ENCODE measurements around the gene HBEGF. TPM values are rescaled to one million over a fixed set of nuclear protein-coding genes. Genes with fewer than 3 reads are reported as not detected.

Gene HBEGF
- total and polyA plus RNA-seq, 8 donors: 1.2 to 39.8 (median 13.4) TPM

DNA sequence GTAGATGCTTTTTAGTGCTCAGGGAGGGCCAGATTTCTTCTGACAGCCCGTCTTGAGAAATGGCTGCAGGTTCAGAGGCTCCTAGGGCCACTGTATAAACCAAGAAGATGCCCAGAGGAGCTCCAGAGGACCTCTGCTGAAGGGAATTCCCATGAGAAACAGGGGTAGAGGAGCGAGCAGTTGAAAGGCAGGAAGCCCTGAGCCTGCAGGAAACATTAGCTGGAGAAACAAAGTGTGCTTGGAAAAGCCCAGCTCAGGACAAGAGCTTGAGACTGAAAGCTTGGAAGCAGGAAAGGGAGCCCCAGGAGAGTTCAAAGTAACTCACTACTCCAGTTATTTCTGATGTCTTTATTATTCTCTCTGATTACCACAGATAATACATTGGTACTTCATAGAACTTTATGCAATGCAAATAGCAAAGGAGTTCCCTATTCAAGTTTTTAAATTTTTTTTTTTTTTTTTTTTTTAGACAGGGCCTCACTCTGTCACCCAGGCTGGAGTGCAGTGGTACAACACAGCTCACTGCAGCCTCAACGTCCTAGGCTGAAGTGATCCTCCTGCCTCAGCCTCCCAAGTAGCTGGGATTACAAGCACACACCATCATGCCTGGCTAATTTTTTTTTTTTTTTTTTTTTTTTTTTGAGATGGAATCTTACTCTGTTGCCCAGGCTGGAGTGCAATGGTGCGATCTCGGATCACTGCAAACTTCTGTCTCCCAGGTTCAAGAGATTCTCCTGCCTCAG, 16.5 kb downstream of the HBEGF start:
- Histone ChIP-seq H3K4me3 (no peak overlapping the region), H3K27ac (peak overlapping the region in 4 of 5 donors; percentile 5 to 58 (median 27)), H3K4me1 (peaks cover 27 to 71% (median 49%) of the 10 kb centered on the region in 4 donors), H3K9me3 (no peaks in the 10 kb centered on the region), H3K27me3 (no peaks in the 10 kb centered on the region), H3K36me3 (peaks cover 7 to 25% (median 23%) of the 10 kb centered on the region in 4 donors)
- WGBS, 5 donors: 57 to 79% (median 62%) methylated on average over 5 of the region's 5 CpGs
- DNase-seq: no peak
- intact Hi-C loops (cut with DNase I; ENCODE audit: low total_unique reads): no loop called here
- TF ChIP-seq POLR2A (IDR thresholded peaks at IDR 0.05): no peak
- TF ChIP-seq EP300 (IDR thresholded peaks at IDR 0.05): no peak
- TF ChIP-seq POLR2AphosphoS5 (IDR thresholded peaks at IDR 0.05): no peak
- TF ChIP-seq, protein P1, sequence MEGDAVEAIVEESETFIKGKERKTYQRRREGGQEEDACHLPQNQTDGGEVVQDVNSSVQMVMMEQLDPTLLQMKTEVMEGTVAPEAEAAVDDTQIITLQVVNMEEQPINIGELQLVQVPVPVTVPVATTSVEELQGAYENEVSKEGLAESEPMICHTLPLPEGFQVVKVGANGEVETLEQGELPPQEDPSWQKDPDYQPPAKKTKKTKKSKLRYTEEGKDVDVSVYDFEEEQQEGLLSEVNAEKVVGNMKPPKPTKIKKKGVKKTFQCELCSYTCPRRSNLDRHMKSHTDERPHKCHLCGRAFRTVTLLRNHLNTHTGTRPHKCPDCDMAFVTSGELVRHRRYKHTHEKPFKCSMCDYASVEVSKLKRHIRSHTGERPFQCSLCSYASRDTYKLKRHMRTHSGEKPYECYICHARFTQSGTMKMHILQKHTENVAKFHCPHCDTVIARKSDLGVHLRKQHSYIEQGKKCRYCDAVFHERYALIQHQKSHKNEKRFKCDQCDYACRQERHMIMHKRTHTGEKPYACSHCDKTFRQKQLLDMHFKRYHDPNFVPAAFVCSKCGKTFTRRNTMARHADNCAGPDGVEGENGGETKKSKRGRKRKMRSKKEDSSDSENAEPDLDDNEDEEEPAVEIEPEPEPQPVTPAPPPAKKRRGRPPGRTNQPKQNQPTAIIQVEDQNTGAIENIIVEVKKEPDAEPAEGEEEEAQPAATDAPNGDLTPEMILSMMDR (IDR thresholded peaks at IDR 0.05): no peak

- Histone ChIP-seq H3K4me3 (no peak overlapping the region), H3K36me3 (peaks cover 0 to 8% (median 6%) of the 10 kb centered on the region in 4 donors), H3K27me3 (no peaks in the 10 kb centered on the region), H3K27ac (peak overlapping the region in 2 of 5 donors; percentile 1 to 4), H3K4me1 (peaks cover 34 to 76% (median 54%) of the 10 kb centered on the region in 4 donors), H3K9me3 (no peaks in the 10 kb centered on the region)
- TF ChIP-seq POLR2A (IDR thresholded peaks at IDR 0.05) (no peak), EP300 (IDR thresholded peaks at IDR 0.05) (no peak), POLR2AphosphoS5 (IDR thresholded peaks at IDR 0.05) (no peak)
- TF ChIP-seq, protein P1 (IDR thresholded peaks at IDR 0.05): no peak
- DNase-seq: no peak
- WGBS, 5 donors: 68 to 77% (median 71%) methylated on average over 8 of the region's 8 CpGs
- intact Hi-C loops (cut with DNase I; ENCODE audit: low total_unique reads): no loop called here
Observed at GRCh38 chr5:140328036-140328764, 18.2 kb downstream of the HBEGF start.

DNA sequence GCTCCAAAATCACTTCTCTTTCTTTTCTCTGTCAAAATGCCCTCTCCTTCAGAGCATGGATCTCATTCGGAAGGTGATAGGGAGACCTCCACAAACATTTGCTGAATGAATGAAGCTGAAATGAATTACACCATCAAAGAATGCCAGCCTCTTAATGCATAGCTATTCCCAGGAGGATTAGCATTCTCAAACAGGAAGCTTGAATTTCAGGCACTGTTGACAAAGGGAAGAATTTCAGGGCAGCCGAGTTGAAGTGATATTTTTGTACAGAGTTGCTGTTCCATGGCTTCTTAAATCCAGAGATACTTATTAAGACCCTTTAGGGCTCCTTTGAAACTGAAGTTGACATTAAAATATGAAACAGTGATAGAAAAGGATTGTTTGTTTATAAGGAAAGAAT, 18.8 kb downstream of the HBEGF start:
- DNase-seq: no peak
- WGBS, 5 donors: 22 to 37% (median 26%) methylated on average over 2 of the region's 2 CpGs
- H3K9me3 ChIP-seq: no peaks in the 10 kb centered on the region
- peak overlapping the region in 2 of 5 donors; percentile 1 to 4 for H3K27ac ChIP-seq
- H3K4me3 ChIP-seq: no peak overlapping the region
- H3K36me3 ChIP-seq: peaks cover 0 to 2% (median under 1%) of the 10 kb centered on the region in 4 donors
- TF ChIP-seq EP300 (IDR thresholded peaks at IDR 0.05) (no peak), POLR2A (IDR thresholded peaks at IDR 0.05) (no peak), POLR2AphosphoS5 (IDR thresholded peaks at IDR 0.05) (no peak)
- TF ChIP-seq, protein P1 (IDR thresholded peaks at IDR 0.05): no peak
- H3K4me1 ChIP-seq: peaks cover 34 to 76% (median 56%) of the 10 kb centered on the region in 4 donors
- H3K27me3 ChIP-seq: no peaks in the 10 kb centered on the region
- intact Hi-C loops (cut with DNase I; ENCODE audit: low total_unique reads): no loop called here

- WGBS, 5 donors: 84 to 96% (median 92%) methylated on average over 3 of the region's 3 CpGs
- intact Hi-C loops (cut with DNase I; ENCODE audit: low total_unique reads): no loop called here
- H3K36me3 ChIP-seq: no peaks in the 10 kb centered on the region
Observed at GRCh38 chr5:140325486-140325885, 20.9 kb downstream of the HBEGF start.

More at GRCh38 chr5:140325486-140325885, 20.9 kb downstream of the HBEGF start:
- TF ChIP-seq EP300 (IDR thresholded peaks at IDR 0.05) (no peak), POLR2A (IDR thresholded peaks at IDR 0.05) (no peak), POLR2AphosphoS5 (IDR thresholded peaks at IDR 0.05) (no peak)
- TF ChIP-seq, protein P1 (IDR thresholded peaks at IDR 0.05): no peak
- Histone ChIP-seq H3K9me3 (no peaks in the 10 kb centered on the region), H3K4me1 (peaks cover 33 to 74% (median 57%) of the 10 kb centered on the region in 4 donors), H3K4me3 (no peak overlapping the region), H3K27ac (peak overlapping the region in 2 of 5 donors; percentile 81 to 84), H3K27me3 (no peaks in the 10 kb centered on the region)
- no peak for DNase-seq

Data from stomach (tissue), 9 donors.